ENCODE measurements around the gene STAT1.
A peak's percentile ranks its signal among the peaks of the same experiment; 100 is the strongest.

The STAT1 gene

GRCh38 chr2:191038241-191038725 lies 24.3 kb upstream of the STAT1 start:
- TF ChIP-seq CSDC2 (CRISPR knock-in tag; IDR thresholded peaks at IDR 0.05) = no peak
- peak; percentile 72 for ATAC-seq

DNA sequence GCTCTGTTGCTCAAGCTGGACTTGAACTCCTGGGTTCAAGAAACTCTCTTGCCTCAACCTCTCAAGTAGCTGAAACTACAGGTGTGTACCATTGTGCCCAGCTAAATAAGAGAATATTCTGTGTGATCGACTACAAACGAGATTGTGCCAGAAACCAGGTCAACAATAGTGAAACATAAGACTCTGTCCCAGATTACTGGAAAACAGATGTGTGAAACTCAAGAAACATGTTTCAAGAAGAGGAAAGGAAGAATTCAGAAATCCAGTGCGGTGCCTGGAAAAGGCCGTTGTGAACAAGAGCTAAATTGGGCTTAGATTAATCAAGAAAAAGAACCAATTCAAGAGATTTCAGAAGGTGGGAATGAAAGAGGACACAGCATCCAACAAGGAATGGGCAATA lies 23.4 kb upstream of the STAT1 start:
- no peak for ATAC-seq
- TF ChIP-seq, protein P1, sequence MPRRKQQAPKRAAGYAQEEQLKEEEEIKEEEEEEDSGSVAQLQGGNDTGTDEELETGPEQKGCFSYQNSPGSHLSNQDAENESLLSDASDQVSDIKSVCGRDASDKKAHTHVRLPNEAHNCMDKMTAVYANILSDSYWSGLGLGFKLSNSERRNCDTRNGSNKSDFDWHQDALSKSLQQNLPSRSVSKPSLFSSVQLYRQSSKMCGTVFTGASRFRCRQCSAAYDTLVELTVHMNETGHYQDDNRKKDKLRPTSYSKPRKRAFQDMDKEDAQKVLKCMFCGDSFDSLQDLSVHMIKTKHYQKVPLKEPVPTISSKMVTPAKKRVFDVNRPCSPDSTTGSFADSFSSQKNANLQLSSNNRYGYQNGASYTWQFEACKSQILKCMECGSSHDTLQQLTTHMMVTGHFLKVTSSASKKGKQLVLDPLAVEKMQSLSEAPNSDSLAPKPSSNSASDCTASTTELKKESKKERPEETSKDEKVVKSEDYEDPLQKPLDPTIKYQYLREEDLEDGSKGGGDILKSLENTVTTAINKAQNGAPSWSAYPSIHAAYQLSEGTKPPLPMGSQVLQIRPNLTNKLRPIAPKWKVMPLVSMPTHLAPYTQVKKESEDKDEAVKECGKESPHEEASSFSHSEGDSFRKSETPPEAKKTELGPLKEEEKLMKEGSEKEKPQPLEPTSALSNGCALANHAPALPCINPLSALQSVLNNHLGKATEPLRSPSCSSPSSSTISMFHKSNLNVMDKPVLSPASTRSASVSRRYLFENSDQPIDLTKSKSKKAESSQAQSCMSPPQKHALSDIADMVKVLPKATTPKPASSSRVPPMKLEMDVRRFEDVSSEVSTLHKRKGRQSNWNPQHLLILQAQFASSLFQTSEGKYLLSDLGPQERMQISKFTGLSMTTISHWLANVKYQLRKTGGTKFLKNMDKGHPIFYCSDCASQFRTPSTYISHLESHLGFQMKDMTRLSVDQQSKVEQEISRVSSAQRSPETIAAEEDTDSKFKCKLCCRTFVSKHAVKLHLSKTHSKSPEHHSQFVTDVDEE (CRISPR knock-in tag; IDR thresholded peaks at IDR 0.05) = no peak
- TF ChIP-seq PPARA (CRISPR knock-in tag; IDR thresholded peaks at IDR 0.05; ENCODE audit: borderline replicate concordance) (no peak), GLIS3 (CRISPR knock-in tag; IDR thresholded peaks at IDR 0.05) (no peak), ZNF70 (CRISPR knock-in tag; IDR thresholded peaks at IDR 0.05) (no peak), ZNF8 (CRISPR knock-in tag; IDR thresholded peaks at IDR 0.05) (no peak), ZFP3 (CRISPR knock-in tag; IDR thresholded peaks at IDR 0.05) (no peak), OSR1 (CRISPR knock-in tag; IDR thresholded peaks at IDR 0.05) (no peak), PATZ1 (CRISPR knock-in tag; IDR thresholded peaks at IDR 0.05; ENCODE audit: borderline replicate concordance) (no peak), CSDC2 (CRISPR knock-in tag; IDR thresholded peaks at IDR 0.05) (no peak), TCF4 (CRISPR knock-in tag; IDR thresholded peaks at IDR 0.05; ENCODE audit: borderline replicate concordance) (no peak), ESRRG (CRISPR knock-in tag; IDR thresholded peaks at IDR 0.05) (no peak)

DNA sequence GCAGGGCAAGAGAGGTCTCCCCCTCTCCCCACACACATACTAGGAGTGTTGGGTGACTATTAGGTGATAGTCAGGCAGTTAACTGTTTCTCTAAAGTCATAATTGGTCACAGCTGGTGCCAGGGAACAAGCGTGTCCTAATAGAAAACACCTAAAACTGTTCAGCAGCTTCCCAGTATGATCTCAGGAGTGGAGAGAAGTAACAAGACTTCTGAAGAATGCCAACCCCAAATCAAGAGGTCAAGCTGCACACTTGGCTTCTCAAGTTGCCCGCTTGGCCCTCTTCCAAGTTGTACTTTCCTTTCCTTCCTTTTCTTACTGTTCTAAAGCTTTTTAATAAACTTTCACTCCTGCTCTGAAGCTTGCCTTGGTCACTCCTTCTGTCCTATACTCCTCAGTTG lies 22.4 kb upstream of the STAT1 start:
- ATAC-seq = no peak
- TF ChIP-seq ZC3H10 (CRISPR knock-in tag; IDR thresholded peaks at IDR 0.05) = no peak
- TF ChIP-seq SNAI2 (CRISPR knock-in tag; IDR thresholded peaks at IDR 0.05) = no peak
- no peak for TF ChIP-seq TCF4 (CRISPR knock-in tag; IDR thresholded peaks at IDR 0.05; ENCODE audit: borderline replicate concordance)
- no peak for TF ChIP-seq ZNF8 (CRISPR knock-in tag; IDR thresholded peaks at IDR 0.05)
- TF ChIP-seq BACH2 (CRISPR knock-in tag; IDR thresholded peaks at IDR 0.05; ENCODE audit: borderline replicate concordance) = no peak
- TF ChIP-seq, protein P2, sequence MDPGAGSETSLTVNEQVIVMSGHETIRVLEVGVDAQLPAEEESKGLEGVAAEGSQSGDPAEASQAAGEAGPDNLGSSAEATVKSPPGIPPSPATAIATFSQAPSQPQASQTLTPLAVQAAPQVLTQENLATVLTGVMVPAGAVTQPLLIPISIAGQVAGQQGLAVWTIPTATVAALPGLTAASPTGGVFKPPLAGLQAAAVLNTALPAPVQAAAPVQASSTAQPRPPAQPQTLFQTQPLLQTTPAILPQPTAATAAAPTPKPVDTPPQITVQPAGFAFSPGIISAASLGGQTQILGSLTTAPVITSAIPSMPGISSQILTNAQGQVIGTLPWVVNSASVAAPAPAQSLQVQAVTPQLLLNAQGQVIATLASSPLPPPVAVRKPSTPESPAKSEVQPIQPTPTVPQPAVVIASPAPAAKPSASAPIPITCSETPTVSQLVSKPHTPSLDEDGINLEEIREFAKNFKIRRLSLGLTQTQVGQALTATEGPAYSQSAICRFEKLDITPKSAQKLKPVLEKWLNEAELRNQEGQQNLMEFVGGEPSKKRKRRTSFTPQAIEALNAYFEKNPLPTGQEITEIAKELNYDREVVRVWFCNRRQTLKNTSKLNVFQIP (CRISPR knock-in tag; IDR thresholded peaks at IDR 0.05; ENCODE audit: borderline replicate concordance, low read depth) = no peak
- TF ChIP-seq TOX (CRISPR knock-in tag; IDR thresholded peaks at IDR 0.05; ENCODE audit: borderline replicate concordance) = no peak
- no peak for TF ChIP-seq OSR1 (CRISPR knock-in tag; IDR thresholded peaks at IDR 0.05)
- TF ChIP-seq ZNF565 (CRISPR knock-in tag; conservative IDR thresholded peaks at IDR 0.05; ENCODE audit: low read depth) = no peak
- TF ChIP-seq ZFP3 (CRISPR knock-in tag; IDR thresholded peaks at IDR 0.05) = no peak
- TF ChIP-seq, protein P1 (CRISPR knock-in tag; IDR thresholded peaks at IDR 0.05) = no peak
- TF ChIP-seq ISL1 (CRISPR knock-in tag; IDR thresholded peaks at IDR 0.05) = no peak
- no peak for TF ChIP-seq PPARA (CRISPR knock-in tag; IDR thresholded peaks at IDR 0.05; ENCODE audit: borderline replicate concordance)
- no peak for TF ChIP-seq ARNTL (CRISPR knock-in tag; IDR thresholded peaks at IDR 0.05; ENCODE audit: borderline replicate concordance, low read depth)
- TF ChIP-seq, protein P3, sequence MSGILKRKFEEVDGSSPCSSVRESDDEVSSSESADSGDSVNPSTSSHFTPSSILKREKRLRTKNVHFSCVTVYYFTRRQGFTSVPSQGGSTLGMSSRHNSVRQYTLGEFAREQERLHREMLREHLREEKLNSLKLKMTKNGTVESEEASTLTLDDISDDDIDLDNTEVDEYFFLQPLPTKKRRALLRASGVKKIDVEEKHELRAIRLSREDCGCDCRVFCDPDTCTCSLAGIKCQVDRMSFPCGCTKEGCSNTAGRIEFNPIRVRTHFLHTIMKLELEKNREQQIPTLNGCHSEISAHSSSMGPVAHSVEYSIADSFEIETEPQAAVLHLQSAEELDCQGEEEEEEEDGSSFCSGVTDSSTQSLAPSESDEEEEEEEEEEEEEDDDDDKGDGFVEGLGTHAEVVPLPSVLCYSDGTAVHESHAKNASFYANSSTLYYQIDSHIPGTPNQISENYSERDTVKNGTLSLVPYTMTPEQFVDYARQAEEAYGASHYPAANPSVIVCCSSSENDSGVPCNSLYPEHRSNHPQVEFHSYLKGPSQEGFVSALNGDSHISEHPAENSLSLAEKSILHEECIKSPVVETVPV (CRISPR knock-in tag; IDR thresholded peaks at IDR 0.05) = no peak
- no peak for TF ChIP-seq GLIS3 (CRISPR knock-in tag; IDR thresholded peaks at IDR 0.05)
